HG02943 (cell line): ENCODE results near the gene RPRD1B.

Experiments used
- ATAC-seq: cut with Tn5 transposase; IDR thresholded peaks from one replicate; pipeline ENCODE4 v1.9.1; 2021; ENCODE audit warnings: mild to moderate bottlenecking, low read depth, moderate library complexity; ENCODE audit not compliant: unreplicated experiment

The RPRD1B gene

DNA sequence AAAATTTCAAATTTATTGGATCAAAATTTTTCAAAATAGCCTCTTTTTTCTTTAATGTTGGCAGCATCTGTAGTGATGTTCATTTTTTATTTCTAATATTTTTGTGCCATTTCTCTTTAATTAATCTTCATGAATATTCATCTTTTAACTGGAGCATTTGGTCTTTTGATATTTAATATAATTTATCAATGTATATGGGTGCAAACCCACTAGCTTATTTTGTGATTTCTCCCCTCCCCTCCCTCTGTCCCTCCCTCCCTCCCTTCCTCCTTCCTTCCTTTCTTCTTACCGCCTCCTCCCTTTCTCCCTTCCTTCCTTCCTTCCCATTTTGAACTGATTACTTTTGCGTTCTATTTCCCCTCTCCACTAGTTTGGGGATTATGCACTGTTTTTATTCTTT is 82.3 kb downstream of the RPRD1B start:
- ATAC-seq = no peak

GRCh38 chr20:38116409-38117165 is 83.0 kb downstream of the RPRD1B start:
- no peak for ATAC-seq

DNA sequence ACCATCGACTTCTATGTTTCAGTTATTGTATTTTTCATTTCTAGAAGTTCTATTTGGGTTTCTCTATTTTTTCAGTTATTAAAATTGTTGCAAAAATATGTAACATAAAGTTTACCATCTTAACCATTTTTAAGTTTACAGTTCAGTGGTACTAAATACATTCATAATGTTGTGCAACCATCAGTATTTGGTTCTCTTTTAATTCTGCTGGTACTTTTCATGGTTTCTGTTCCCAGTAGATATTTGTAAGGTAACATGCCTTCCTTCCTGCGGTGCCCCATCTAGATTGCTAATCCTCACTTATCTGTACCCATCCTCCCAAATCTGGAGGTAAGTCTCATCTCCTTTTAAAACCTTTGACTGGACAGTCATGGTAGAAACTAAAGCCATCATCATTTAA is 83.7 kb downstream of the RPRD1B start:
- ATAC-seq = no peak

DNA sequence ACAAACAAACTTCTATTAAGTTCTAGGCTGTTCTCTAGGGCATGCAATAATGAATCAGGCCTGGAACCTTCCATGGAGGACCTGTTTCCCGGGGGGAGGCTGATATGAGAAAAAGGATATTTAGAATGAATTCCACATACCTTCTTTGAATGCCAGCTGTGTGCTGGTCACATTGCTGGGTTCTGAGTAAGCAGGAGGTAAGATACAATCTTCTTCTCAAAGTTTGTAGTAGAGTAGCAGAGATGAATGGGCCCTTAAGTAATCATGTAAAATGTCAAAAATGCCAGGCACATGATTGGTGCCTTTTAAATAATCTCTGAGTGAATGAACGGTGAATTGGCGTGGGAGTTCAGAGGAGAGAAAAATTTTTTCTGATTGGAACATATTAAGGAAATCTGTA is 84.1 kb downstream of the RPRD1B start:
- ATAC-seq = no peak

GRCh38 chr20:38119446-38119845 is 85.9 kb downstream of the RPRD1B start:
- ATAC-seq = no peak

DNA sequence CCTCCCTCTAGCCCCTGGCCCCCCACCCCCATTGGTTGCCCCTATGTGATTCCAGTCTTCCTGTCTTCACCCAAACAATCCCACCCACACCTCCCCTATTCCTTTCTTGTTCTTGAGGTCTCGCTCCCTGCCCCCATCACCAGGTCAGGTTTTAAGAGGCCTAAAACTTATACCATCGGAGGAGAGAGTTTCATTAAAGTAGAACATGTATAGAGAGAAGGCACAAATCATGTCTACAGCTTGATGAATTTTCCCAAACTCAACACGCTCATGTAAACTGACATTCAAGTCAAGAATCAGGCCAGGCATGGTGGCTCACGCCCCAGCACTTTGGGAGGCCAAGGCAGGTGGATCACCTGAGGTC is 87.1 kb downstream of the RPRD1B start:
- no peak for ATAC-seq

DNA sequence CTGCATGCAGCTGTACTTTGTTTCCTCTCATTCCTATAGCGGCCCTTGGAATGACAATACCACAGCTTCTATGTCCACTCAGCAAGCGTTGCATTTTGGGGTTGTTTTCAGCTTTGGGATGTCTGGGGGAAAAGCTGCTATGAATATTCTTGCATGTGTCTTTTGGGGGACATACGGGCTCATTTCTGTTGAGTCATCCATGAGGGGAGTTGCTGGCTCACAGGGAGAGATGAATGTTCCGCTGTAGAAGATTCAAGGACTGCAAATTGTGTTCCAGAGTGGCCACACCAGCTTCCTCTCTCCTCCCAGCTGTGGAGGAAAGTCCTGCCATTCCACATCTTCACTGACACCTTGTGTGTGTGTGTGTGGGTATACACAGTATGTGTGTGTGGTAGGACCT is 88.2 kb downstream of the RPRD1B start:
- no peak for ATAC-seq

- no peak for ATAC-seq
These were observed 89.6 kb downstream of the RPRD1B start for GRCh38 chr20:38123021-38123587.

- no peak for ATAC-seq
These were observed 91.9 kb downstream of the RPRD1B start for GRCh38 chr20:38125157-38126056.

GRCh38 chr20:38126146-38126921 is 92.8 kb downstream of the RPRD1B start:
- ATAC-seq = no peak

DNA sequence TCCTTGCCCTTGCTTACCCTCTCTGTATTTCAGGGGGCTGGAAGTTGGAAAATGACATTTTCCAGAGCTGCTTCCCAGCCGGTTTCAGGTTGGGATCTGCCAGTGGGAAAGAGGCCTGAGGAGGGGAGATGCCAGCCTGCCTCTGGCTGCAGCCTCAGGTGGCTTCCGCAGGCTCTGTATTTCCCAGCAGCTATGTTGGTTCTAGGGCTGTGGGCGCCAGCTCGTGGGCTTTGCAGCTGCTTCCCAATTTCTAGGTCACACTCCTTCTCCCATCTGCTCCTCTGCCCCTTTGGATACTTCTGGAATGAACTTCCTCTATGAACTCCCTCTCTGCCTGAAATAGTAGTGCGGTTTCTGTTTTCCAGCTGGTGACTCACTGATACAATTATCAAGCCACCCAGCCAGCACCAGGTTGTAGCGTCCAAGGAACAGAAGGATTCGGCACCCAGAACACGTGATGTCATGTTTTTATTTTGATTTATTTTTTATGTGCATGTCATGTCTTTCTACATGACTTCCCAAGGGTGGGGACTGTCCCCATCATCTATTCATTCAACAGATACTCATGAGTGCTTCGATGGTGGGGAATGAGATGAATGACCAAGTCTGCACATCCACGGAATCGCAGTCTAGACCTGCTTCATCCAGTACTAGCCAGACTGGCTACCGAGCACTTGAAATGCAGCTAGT is 93.5 kb downstream of the RPRD1B start:
- ATAC-seq = no peak

GRCh38 chr20:38127920-38128528 is 94.5 kb downstream of the RPRD1B start:
- no peak for ATAC-seq

DNA sequence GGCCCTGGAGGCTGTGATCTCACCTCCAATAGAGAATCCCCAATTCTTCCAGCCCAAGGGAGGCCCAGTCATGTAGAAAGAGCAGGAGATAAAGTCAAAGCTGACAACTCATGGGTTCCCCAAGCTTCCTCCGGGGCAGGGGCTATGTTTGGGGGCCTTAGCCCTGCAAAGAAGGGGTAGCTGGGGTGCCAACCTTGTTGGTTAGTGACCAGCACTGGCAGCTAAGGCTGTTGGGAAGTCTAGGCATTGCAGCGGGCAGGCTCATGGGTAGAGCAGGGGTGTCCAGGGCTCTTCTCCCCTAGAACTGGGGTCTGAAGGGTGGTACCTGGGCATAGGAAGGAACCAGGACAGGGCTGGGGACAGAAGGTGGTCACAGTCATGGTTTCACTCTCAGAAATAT is 95.1 kb downstream of the RPRD1B start:
- no peak for ATAC-seq

DNA sequence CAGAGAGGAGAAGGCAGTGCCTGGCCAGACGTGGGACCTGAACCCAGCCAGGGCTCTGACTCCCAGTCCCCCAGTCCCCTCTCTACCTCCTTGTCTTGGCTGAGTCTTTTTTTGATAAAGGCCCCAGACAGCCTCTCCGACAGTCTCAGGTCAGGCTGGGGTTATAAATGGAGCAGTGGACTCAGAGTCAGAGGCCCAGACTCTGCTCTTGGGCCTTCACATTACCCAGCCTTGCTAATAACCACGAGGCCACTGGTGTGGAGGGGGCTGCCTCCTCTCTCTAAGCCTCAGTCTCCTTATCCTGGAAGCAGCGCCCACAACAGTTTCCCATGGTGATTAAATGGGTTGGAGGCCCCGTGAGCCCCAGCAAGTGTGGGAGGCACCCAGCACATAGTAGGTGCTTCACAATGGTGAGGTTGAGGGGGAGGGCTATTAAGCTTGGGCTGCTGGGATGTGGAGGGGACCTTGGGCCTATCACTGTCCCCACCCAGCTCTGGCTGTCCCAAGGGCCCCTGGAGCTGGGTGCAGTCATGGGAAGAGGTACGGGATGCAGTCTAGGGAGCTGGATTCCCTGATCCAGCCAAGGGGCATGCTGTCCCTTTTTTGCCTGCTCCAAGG is 95.8 kb downstream of the RPRD1B start:
- ATAC-seq = no peak

DNA sequence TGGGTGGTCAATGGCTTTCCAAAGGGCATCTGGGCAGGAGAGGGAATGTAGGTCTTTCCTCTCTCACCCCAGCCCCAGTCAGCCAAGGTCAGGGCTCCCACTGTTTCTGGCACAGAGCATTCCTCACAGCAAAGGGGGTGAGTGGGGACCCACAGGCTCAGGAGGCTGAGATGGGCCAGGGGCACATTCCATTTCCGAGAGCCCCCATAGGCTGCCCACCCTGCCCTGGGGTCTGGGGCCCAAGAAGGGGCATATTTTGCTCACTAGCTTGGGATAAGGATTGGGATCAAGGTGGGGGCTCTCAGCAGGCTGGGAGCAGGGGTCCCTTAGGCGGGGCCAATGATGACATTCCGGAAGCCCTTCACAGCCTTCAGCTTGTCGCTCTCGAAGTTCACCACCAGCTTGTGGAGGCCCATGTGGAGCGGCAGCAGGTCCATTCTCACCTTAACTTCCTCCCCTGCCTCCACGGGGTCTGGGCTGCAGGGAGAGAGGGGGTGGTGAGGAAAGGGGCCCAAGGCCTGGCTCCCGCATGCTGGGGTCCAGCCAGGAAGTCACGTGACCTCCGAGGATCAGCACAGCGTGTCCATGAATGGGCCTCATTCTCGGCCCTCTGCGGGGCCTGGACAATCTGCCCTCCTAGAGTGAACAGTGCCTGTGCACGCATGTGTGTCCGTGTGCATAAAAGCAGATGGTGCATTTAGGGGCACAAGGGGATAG is 96.5 kb downstream of the RPRD1B start:
- no peak for ATAC-seq

- ATAC-seq = no peak
These were observed 97.4 kb downstream of the RPRD1B start for GRCh38 chr20:38130687-38131587.

GRCh38 chr20:38131588-38132121 is 98.1 kb downstream of the RPRD1B start:
- ATAC-seq = no peak
